LNCAP (cell line): Measurements from ENCODE around the gene HOXA4.

Source experiments
- TF ChIP-seq, protein P1 (sequence below): fragments of 450-650 bp; IDR thresholded peaks from 2 replicates; pipeline ENCODE4 v1.5.1; 2017; ENCODE audit warnings: mild to moderate bottlenecking

The HOXA4 gene

DNA sequence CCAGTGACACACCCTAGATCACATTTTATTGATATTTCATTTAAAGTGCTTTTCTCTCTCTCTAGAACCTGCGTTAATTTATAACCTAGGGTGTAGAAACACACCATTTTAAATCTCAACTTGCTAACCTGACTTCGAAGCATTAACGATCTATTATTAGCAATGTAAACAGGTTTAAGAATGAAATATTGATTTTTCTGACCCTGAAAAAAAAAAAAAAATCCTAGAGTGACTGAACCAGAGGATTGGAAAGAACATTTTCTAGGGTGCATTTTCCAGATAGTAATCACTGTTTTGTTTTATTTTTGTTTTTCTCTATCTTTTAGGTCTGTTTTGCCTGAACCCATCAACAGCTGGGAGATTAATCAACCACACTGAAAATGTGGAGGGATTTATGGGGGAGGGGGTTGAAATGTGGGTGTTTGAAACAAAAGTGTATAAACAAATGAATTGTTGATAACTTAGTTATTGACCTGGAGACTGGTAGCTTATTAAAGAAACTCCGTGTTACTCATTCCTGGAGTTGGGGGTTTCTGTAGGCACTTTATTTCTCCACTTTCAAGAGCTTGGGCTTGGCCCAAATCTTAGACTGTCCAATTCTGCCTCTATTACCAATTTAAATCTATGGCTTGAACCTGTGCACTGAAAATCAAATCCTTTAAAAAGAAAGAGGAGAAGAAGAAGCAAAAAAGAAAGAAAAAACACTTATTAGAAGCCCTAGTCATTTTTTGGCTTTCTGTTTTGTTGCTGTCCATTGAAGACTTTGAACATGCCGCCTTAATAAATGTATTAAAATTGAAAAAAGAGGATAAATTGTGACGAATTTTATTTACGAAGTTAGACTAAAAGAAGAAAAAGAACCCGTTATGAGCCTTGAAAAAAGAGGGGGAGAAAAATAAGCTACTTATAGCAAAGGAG lies 30.8 kb downstream of the HOXA4 start:
- TF ChIP-seq, protein P1, sequence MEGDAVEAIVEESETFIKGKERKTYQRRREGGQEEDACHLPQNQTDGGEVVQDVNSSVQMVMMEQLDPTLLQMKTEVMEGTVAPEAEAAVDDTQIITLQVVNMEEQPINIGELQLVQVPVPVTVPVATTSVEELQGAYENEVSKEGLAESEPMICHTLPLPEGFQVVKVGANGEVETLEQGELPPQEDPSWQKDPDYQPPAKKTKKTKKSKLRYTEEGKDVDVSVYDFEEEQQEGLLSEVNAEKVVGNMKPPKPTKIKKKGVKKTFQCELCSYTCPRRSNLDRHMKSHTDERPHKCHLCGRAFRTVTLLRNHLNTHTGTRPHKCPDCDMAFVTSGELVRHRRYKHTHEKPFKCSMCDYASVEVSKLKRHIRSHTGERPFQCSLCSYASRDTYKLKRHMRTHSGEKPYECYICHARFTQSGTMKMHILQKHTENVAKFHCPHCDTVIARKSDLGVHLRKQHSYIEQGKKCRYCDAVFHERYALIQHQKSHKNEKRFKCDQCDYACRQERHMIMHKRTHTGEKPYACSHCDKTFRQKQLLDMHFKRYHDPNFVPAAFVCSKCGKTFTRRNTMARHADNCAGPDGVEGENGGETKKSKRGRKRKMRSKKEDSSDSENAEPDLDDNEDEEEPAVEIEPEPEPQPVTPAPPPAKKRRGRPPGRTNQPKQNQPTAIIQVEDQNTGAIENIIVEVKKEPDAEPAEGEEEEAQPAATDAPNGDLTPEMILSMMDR = no peak

- TF ChIP-seq, protein P1 = no peak
Measured at GRCh38 chr7:27098578-27099451, 31.7 kb downstream of the HOXA4 start.

DNA sequence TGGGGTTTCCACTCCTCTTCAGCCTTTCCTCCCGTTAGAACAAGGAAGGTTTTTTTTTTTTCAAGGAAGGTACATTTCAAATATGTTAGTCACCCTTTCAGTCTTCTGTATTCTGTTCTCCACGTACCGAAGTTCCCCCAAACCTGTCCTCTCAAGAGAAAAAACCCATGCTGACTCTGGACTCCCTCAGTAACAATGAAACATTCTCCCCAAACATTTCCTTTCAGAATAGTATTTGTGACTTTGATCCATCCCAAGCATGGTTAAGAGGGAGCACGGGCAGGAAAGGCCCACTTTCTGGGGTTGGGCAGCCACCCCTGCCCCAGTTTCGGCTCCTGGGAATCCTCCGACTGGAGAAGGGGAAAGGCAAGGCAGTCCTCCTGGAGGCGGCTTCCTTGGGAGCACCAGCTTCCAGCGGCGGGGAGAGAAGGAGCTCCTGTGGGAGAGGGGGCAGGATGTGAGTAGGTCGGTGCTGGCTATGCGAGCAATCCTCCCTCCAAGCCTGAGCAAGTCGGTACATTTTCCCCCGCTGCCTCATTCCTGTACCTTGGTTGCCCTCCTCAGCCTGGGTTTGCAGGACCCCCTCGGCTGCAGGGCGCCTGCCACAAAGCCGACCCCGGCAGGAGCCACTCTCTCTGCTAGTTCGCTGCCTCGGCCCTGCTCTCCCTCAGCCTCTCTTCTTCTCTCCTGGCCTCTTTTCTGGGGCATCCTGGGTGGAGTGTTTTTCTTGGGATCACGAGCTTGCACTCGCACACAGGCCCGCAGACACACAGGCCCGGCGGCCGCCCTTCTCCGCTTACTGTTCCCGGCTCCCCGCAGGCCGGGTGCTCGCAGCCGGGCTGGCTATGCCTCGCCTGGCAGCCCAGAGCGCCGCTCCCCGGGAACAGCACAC lies 32.6 kb downstream of the HOXA4 start:
- TF ChIP-seq, protein P1 = no peak

- TF ChIP-seq, protein P1 = no peak
Measured at GRCh38 chr7:27096768-27097514, 33.6 kb downstream of the HOXA4 start.

GRCh38 chr7:27095897-27096767 lies 34.4 kb downstream of the HOXA4 start, which contains the start of gene HOXA1:
Gene HOXA1 (minus strand): TSS chr7:27096000. CDS start chr7:27095912, 88 bp downstream.
- TF ChIP-seq, protein P1 = no peak

DNA sequence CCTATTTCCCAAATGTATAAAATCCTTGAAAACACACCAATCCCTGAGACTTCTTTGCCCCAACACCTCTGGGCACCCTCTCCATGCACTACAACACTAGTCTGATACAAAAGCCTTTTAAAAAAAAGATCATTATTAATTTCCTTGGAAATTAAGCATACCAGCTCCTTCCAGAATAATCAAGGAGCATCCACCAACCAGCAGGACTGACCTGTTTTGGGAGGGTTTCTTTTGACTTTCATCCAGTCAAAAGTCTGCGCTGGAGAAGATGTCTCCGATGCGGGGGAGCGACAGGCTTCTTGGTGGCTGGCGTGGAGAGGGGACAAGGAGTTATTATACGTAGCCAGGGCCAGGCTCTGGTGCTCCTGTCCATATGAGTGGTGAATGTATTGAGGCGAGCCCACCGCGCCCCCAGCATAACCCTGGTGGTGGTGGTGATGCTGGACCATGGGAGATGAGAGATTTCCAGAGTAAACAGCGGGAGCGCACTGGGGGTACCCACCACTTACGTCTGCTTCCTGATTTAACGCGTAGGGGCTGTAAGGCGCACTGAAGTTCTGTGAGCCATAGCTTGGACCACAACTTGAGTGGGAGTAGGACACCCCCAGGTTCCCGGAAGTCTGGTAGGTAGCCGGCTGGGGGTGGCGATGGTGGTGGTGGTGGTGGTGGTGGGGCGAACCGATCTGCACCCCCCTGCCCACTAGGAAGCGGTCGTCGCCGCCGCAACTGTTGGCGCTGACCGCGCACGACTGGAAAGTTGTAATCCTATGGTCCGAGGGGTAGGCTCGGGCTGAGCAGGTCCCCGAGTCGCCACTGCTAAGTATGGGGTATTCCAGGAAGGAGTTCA lies 35.3 kb downstream of the HOXA4 start:
- TF ChIP-seq, protein P1 = no peak
